SH-SY5Y (cell line): ENCODE data around the gene CDC25B.

Source experiments
- GATA2 ChIP-seq: IDR thresholded peaks from 2 replicates; pipeline ENCODE4 v1.6.1; 2011; ENCODE audit warnings: mild to moderate bottlenecking, low read depth, low read length
- GATA3 ChIP-seq: IDR thresholded peaks from 2 replicates; pipeline ENCODE4 v1.6.1; 2011; ENCODE audit warnings: low read depth, mild to moderate bottlenecking, low read length, moderate library complexity

DNA sequence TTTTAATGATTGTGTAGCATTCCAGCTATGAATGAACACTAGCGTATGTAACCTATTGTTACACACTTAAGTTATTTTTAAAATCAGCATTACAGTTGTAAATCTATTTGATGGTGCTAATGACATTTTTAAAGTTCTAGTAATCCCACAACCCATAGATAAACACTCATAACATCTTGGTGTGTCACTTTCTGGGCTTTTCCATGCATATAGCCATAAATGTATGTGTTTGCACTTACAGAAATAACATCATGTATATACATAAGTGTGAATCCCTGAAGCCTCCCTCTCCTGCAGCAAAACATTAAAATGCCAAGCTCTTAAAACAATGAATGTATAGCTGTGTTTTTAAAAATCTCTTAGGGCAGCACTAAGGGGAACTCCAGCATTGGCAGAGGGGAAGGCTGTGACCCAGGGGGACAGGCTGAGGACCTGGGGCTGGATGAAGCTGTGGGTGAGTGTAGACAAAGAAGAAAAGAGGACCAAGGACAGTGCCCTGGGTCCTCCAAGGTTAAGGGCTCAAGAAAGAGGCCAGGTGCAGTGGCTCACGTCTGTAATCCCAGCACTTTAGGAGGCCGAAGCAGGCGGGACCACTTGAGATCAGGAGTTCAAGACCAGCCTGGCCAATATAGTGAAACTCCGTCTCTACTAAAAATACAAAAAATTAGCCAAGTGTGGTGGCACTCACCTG lies 8.6 kb upstream of the CDC25B start:
- TF ChIP-seq GATA3 (no peak), GATA2 (no peak)
